HepG2 (cell line): ENCODE measurements around the gene NFKBIA. TPM values are rescaled to one million over a fixed set of nuclear protein-coding genes. Genes with fewer than 3 reads are reported as not detected.
A peak's percentile ranks its signal among the peaks of the same experiment; 100 is the strongest.

Experiments used
- HNRNPLL ChIP-seq: fragments of 200-400 bp; formaldehyde crosslinking; IDR thresholded peaks from 2 replicates; pipeline ENCODE4 v1.6.1; 2017; ENCODE audit warnings: mild to moderate bottlenecking, low read depth, low read length; ENCODE audit not compliant: poor library complexity, severe bottlenecking
- LBX2 ChIP-seq: sonication (generic); formaldehyde crosslinking; IDR thresholded peaks from 2 replicates; pipeline ENCODE4 v1.5.0; 2020; ENCODE audit warnings: missing genetic modification reagents, mild to moderate bottlenecking, borderline replicate concordance
- MTA3 ChIP-seq: sonication (generic); formaldehyde crosslinking; IDR thresholded peaks from 2 replicates; pipeline ENCODE4 v1.4.0; 2020; ENCODE audit warnings: missing genetic modification reagents
- PREB ChIP-seq: sonication (generic); formaldehyde crosslinking; IDR thresholded peaks from 2 replicates; pipeline ENCODE4 v1.4.0; 2020; ENCODE audit warnings: missing genetic modification reagents
- ZFP1 ChIP-seq: IDR thresholded peaks from 2 replicates; pipeline ENCODE4 v1.6.1; 2016
- ZNF280D ChIP-seq: sonication (generic); formaldehyde crosslinking; IDR thresholded peaks from 2 replicates; pipeline ENCODE4 v1.5.1; 2020; ENCODE audit warnings: mild to moderate bottlenecking, missing genetic modification reagents
- ZNF879 ChIP-seq: sonication (generic); formaldehyde crosslinking; IDR thresholded peaks from 2 replicates; pipeline ENCODE4 v1.8.1; 2023; ENCODE audit warnings: missing genetic modification reagents
- ZNF891 ChIP-seq: sonication (generic); formaldehyde crosslinking; IDR thresholded peaks from 2 replicates; pipeline ENCODE4 v1.5.0; 2020; ENCODE audit warnings: mild to moderate bottlenecking, missing genetic modification reagents
- polyA plus RNA-seq, 8 experiments: library from polyadenylated mRNA; depleted of rRNA in 3 of 8; stranded (reverse) in 7 of 8; unstranded in 1 of 8; fragments of >200 nt; fragmentation: Illumina TruSeq in 4 of 8; extraction: Trizol in 4 of 8; gene quantifications; 2 replicates each; pipeline versions ENCODE4 v1.2.1 to v1.2.3, GENCODE V29; 2011 to 2016; ENCODE audit warnings: low read depth in 4 of 8, missing spikeins in 1 of 8, mixed read lengths in 1 of 8; ENCODE audit not compliant: insufficient read depth in 1 of 8
- total RNA-seq, 5 experiments: library from RNA; depleted of rRNA; stranded (reverse); fragments of >200 nt; fragmentation: Illumina TruSeq; extraction: Trizol; gene quantifications; 2 replicates each; pipeline ENCODE4 v1.2.3, GENCODE V29; 2016; ENCODE audit warnings: low read depth in 1 of 5
- TF ChIP-seq, protein P1 (sequence below): sonication (generic); formaldehyde crosslinking; IDR thresholded peaks from 2 replicates; pipeline ENCODE4 v1.4.0; 2020; ENCODE audit warnings: low read depth, mild to moderate bottlenecking, missing genetic modification reagents
- TF ChIP-seq, protein P2 (sequence below): sonication (generic); formaldehyde crosslinking; IDR thresholded peaks from 2 replicates; pipeline ENCODE4 v1.5.0; 2020; ENCODE audit warnings: mild to moderate bottlenecking, missing genetic modification reagents, borderline replicate concordance
- TF ChIP-seq, protein P3 (sequence below): sonication (generic); formaldehyde crosslinking; conservative IDR thresholded peaks from 2 replicates; pipeline ENCODE4 v1.8.0; 2022; ENCODE audit warnings: low read depth, missing genetic modification reagents

Gene NFKBIA
- total and polyA plus RNA-seq, 2 of the 13 experiments (the other 11 are each of a cell fraction or from before 2014, with no cell fraction given): 197 to 319 TPM

DNA sequence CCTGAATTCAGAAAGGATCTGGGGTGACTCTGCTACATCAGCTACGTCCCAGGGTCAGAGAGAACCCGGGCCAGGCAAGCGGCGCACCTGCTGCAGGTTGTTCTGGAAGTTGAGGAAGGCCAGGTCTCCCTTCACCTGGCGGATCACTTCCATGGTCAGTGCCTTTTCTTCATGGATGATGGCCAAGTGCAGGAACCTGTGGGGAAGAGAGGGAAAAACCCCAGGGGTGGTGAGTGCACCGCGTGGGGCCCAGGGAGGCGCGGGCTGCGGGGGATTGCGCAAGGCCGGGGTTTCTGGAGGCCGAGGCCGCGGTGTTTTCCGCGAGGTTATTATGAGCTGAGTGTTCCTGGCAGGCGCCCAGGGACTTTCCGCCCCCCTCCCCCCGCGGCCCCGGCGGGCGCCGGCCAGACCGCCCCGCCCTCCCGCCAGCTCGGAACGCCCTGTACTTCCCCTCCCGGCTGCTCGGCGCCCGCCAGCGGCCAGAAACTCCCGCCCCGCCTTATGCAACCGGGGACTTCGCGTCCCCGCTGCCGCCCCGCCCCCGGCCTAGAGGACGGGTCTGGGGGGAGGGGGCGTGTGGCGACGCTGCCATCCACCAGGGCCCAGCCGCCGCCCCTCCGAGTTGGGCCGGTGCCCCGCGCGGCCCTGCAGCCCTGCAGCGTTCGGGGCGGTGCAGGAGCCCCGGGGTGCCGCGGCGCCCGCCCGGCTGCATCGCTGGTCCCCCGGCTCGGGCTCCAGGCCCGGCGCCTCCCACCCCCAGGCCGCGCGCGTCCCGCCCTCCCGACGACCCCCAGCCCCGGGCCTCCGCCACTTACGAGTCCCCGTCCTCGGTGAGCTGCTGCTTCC, 723 bp downstream of the NFKBIA start (continued):
- TF ChIP-seq PREB (peak; percentile 98), ZNF879 (CRISPR knock-in tag) (no peak), ZNF280D (CRISPR knock-in tag) (peak; percentile 94; the same call in 1 of the 2 replicates), HNRNPLL (no peak), LBX2 (CRISPR knock-in tag) (no peak; the same call in 1 of the 2 replicates), MTA3 (CRISPR knock-in tag) (no peak), ZNF891 (CRISPR knock-in tag) (peak; percentile 92; the same call in 1 of the 2 replicates), ZFP1 (CRISPR knock-in tag) (peak; percentile 98)
- TF ChIP-seq, protein P1, sequence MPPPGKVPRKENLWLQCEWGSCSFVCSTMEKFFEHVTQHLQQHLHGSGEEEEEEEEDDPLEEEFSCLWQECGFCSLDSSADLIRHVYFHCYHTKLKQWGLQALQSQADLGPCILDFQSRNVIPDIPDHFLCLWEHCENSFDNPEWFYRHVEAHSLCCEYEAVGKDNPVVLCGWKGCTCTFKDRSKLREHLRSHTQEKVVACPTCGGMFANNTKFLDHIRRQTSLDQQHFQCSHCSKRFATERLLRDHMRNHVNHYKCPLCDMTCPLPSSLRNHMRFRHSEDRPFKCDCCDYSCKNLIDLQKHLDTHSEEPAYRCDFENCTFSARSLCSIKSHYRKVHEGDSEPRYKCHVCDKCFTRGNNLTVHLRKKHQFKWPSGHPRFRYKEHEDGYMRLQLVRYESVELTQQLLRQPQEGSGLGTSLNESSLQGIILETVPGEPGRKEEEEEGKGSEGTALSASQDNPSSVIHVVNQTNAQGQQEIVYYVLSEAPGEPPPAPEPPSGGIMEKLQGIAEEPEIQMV: peak; percentile 95
- TF ChIP-seq, protein P2, sequence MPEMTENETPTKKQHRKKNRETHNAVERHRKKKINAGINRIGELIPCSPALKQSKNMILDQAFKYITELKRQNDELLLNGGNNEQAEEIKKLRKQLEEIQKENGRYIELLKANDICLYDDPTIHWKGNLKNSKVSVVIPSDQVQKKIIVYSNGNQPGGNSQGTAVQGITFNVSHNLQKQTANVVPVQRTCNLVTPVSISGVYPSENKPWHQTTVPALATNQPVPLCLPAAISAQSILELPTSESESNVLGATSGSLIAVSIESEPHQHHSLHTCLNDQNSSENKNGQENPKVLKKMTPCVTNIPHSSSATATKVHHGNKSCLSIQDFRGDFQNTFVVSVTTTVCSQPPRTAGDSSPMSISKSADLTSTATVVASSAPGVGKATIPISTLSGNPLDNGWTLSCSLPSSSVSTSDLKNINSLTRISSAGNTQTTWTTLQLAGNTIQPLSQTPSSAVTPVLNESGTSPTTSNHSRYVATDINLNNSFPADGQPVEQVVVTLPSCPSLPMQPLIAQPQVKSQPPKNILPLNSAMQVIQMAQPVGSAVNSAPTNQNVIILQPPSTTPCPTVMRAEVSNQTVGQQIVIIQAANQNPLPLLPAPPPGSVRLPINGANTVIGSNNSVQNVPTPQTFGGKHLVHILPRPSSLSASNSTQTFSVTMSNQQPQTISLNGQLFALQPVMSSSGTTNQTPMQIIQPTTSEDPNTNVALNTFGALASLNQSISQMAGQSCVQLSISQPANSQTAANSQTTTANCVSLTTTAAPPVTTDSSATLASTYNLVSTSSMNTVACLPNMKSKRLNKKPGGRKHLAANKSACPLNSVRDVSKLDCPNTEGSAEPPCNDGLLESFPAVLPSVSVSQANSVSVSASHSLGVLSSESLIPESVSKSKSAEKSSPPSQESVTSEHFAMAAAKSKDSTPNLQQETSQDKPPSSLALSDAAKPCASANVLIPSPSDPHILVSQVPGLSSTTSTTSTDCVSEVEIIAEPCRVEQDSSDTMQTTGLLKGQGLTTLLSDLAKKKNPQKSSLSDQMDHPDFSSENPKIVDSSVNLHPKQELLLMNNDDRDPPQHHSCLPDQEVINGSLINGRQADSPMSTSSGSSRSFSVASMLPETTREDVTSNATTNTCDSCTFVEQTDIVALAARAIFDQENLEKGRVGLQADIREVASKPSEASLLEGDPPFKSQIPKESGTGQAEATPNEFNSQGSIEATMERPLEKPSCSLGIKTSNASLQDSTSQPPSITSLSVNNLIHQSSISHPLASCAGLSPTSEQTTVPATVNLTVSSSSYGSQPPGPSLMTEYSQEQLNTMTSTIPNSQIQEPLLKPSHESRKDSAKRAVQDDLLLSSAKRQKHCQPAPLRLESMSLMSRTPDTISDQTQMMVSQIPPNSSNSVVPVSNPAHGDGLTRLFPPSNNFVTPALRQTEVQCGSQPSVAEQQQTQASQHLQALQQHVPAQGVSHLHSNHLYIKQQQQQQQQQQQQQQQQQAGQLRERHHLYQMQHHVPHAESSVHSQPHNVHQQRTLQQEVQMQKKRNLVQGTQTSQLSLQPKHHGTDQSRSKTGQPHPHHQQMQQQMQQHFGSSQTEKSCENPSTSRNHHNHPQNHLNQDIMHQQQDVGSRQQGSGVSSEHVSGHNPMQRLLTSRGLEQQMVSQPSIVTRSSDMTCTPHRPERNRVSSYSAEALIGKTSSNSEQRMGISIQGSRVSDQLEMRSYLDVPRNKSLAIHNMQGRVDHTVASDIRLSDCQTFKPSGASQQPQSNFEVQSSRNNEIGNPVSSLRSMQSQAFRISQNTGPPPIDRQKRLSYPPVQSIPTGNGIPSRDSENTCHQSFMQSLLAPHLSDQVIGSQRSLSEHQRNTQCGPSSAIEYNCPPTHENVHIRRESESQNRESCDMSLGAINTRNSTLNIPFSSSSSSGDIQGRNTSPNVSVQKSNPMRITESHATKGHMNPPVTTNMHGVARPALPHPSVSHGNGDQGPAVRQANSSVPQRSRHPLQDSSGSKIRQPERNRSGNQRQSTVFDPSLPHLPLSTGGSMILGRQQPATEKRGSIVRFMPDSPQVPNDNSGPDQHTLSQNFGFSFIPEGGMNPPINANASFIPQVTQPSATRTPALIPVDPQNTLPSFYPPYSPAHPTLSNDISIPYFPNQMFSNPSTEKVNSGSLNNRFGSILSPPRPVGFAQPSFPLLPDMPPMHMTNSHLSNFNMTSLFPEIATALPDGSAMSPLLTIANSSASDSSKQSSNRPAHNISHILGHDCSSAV (CRISPR knock-in tag): no peak
- TF ChIP-seq, protein P3, sequence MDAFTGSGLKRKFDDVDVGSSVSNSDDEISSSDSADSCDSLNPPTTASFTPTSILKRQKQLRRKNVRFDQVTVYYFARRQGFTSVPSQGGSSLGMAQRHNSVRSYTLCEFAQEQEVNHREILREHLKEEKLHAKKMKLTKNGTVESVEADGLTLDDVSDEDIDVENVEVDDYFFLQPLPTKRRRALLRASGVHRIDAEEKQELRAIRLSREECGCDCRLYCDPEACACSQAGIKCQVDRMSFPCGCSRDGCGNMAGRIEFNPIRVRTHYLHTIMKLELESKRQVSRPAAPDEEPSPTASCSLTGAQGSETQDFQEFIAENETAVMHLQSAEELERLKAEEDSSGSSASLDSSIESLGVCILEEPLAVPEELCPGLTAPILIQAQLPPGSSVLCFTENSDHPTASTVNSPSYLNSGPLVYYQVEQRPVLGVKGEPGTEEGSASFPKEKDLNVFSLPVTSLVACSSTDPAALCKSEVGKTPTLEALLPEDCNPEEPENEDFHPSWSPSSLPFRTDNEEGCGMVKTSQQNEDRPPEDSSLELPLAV (CRISPR knock-in tag): no peak
